Esophagus (tissue), 2 donors: ENCODE measurements around the gene CSRNP2. TPM values are rescaled to one million over a fixed set of nuclear protein-coding genes. Genes with fewer than 3 reads are reported as not detected.

ENCODE experiments used
- H3K27ac ChIP-seq, 2 donors: one replicate each; pipeline ENCODE4 v1.5.1; 2013; ENCODE audit warnings: low read depth in 2 of 2, mild to moderate bottlenecking in 2 of 2, inconsistent platforms in 1 of 2, low read length in 1 of 2, moderate library complexity in 1 of 2
- H3K27me3 ChIP-seq, 2 donors: one replicate each; pipeline ENCODE4 v1.6.1; 2013; ENCODE audit warnings: low read length in 2 of 2, control low read depth in 1 of 2, mild to moderate bottlenecking in 1 of 2; ENCODE audit not compliant: insufficient read depth in 2 of 2, control insufficient read depth in 1 of 2
- H3K36me3 ChIP-seq, 2 donors: one replicate each; pipeline ENCODE4 v1.6.1; 2013; ENCODE audit warnings: low read length in 1 of 2; ENCODE audit not compliant: control insufficient read depth in 2 of 2, insufficient read depth in 2 of 2
- H3K4me1 ChIP-seq, 2 donors: one replicate each; pipeline ENCODE4 v1.6.1; 2013; ENCODE audit warnings: low read length in 1 of 2; ENCODE audit not compliant: control insufficient read depth in 2 of 2, insufficient read depth in 2 of 2
- H3K4me3 ChIP-seq, 2 donors: one replicate each; pipeline ENCODE4 v1.5.1; 2013; ENCODE audit warnings: low read length in 2 of 2, mild to moderate bottlenecking in 2 of 2, low read depth in 1 of 2, moderate library complexity in 1 of 2
- H3K9me3 ChIP-seq, 2 donors: one replicate each; pipeline ENCODE4 v1.6.1; 2013; ENCODE audit warnings: mild to moderate bottlenecking in 2 of 2, low read depth in 1 of 2, low read length in 1 of 2, moderate library complexity in 1 of 2; ENCODE audit not compliant: control insufficient read depth in 2 of 2, insufficient read depth in 1 of 2
- WGBS, 2 donors: extraction: QIAGEN DNeasy Blood & Tissue Kit; methylation state at CpG; one replicate each; pipeline ENCODE4 v1.1.7; 2013; 5-methylcytosine and 5-hydroxymethylcytosine counted together
- polyA plus RNA-seq, 2 donors: library from polyadenylated mRNA; stranded (reverse); fragments of 200-250 nt; gene quantifications; one replicate each; pipeline ENCODE4 v1.2.3, GENCODE V29; 2013
- donor health status: healthy with polysubstance abuse.
- donor health status: Bipolar disorder and iron deficiency.

Gene CSRNP2, protein sequence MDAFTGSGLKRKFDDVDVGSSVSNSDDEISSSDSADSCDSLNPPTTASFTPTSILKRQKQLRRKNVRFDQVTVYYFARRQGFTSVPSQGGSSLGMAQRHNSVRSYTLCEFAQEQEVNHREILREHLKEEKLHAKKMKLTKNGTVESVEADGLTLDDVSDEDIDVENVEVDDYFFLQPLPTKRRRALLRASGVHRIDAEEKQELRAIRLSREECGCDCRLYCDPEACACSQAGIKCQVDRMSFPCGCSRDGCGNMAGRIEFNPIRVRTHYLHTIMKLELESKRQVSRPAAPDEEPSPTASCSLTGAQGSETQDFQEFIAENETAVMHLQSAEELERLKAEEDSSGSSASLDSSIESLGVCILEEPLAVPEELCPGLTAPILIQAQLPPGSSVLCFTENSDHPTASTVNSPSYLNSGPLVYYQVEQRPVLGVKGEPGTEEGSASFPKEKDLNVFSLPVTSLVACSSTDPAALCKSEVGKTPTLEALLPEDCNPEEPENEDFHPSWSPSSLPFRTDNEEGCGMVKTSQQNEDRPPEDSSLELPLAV
- 1 to 10 TPM; 4.8 to 7.3 TPM for polyA plus RNA-seq

- H3K9me3 ChIP-seq: no peaks in the 10 kb centered on the region
- no peaks in the 10 kb centered on the region for H3K27me3 ChIP-seq
- 0 to 1% methylated on average over 56 to 74 of the region's 74 CpGs for WGBS, 2 donors
Measured at GRCh38 chr12:51083126-51083833, at the start of gene CSRNP2. Gene CSRNP2, minus strand, starts transcription at chr12:51083596. Its CDS starts 7,035 bp downstream, at chr12:51076561.

GRCh38 chr12:51132693-51133092 lies 49.3 kb upstream of the CSRNP2 start:
- H3K36me3 ChIP-seq: no peaks in the 10 kb centered on the region
- H3K4me1 ChIP-seq: no peaks in the 10 kb centered on the region
- no peak overlapping the region for H3K27ac ChIP-seq
- H3K4me3 ChIP-seq: no peak overlapping the region
- no peaks in the 10 kb centered on the region for H3K9me3 ChIP-seq
- H3K27me3 ChIP-seq: no peaks in the 10 kb centered on the region
- WGBS, 2 donors: 84 to 85% methylated on average over 5 of the region's 5 CpGs

More at GRCh38 chr12:51083126-51083833, at the start of gene CSRNP2:
- Histone ChIP-seq H3K27ac (peak within 1 kb of the TSS; percentile 88 to 95), H3K4me1 (no peaks in the 10 kb centered on the region), H3K36me3 (no peaks in the 10 kb centered on the region), H3K4me3 (peak within 1 kb of the TSS; percentile 92 to 96)

DNA sequence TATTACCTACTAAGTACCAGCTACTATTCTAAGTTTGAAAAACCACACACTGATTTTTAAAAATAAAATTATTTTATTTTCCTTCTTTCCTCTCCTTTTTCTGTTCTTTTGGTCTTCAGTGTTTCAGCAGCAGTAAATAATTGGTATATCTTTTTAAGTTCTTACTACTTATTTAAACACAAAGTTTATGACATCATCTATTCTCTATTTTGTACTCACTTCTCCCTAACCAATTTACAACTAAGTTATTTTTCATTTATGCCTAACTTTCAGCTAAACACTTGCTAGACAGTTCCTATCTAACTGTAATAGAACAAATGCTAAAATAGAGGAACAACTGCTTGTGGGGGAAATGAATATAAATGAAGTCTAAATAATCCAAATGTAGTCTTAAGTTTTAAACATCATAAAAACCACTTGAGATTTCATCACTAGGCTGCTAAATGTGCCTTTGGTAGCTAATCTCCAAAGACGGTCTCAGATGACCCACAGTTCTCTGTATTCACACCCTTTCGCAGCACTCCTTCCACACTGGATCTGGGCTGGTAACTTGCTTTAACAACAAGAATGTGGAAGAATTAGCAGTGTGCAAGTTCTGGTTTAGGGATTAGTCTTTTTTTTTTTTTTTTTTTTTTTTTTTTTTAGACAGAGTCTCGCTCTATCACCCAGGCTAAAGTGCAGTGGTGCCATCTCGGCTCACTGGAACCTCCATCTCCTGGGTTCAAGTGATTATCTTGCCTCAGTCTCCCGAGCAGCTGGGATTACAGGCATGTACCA lies 48.5 kb upstream of the CSRNP2 start:
- WGBS, 2 donors: 87% methylated on average over 5 of the region's 5 CpGs
- no peak overlapping the region for H3K4me3 ChIP-seq
- H3K27me3 ChIP-seq: no peaks in the 10 kb centered on the region
- no peaks in the 10 kb centered on the region for H3K4me1 ChIP-seq
- H3K36me3 ChIP-seq: no peaks in the 10 kb centered on the region
- H3K9me3 ChIP-seq: no peaks in the 10 kb centered on the region
- H3K27ac ChIP-seq: no peak overlapping the region

GRCh38 chr12:51128919-51129318 lies 45.5 kb upstream of the CSRNP2 start:
- WGBS, 2 donors: 79 to 80% methylated on average over 3 of the region's 3 CpGs
- H3K27me3 ChIP-seq: no peaks in the 10 kb centered on the region
- H3K4me1 ChIP-seq: no peaks in the 10 kb centered on the region
- no peak overlapping the region for H3K27ac ChIP-seq
- no peak overlapping the region for H3K4me3 ChIP-seq
- H3K36me3 ChIP-seq: peaks cover 0 to 6% of the 10 kb centered on the region in 2 donors
- H3K9me3 ChIP-seq: no peaks in the 10 kb centered on the region

DNA sequence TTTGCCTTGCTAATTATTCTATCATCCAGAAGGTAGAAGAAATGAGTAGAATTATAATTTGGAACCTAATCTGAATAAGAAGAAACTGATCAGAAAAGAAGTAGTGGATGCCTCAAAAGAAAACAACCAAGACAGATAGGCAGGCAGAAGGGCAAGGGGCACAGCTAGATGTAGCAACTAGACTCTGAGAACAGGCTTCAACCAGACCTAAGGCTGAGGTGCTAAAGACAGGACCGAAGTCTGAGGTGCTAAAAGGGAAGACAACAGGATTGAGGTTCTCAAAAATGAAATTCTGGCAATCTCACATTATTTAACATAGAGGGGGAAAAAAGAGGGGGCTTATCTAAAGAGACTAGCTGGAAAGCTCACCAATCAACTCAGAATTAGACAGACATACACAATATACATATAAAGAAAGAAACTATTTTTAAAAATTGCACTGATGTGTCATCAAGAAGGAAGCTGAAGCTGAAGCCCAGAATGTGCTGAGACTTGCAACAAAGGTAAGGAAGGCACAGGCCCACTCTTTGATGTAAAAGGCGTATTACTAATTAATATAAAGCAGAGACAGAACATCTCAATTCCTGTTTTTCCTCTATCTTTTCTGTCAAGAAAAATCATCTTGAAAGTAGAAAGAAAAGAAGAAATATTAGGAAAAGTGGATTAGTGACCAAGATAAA lies 43.8 kb upstream of the CSRNP2 start:
- H3K27ac ChIP-seq: no peak overlapping the region

DNA sequence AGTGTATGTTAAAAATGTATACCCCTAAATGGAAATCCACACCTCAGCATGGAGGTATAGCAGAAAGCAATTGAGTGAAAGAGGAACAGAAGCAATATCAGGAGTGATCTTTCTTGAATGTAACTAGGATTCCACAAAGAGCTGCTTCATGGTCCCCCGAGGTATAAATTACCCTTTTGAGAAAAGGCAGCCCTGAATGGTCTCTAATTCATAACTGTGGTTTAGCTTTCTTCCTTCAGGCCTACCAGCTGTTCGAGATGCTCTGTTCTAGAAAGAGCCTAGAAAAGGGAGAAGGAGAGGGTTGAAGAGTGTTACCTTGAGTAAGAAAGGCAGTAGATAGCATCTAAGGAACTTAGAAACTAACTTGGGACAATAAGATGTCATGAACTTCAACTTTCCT lies 42.9 kb upstream of the CSRNP2 start:
- no peak overlapping the region for H3K27ac ChIP-seq
- no peak overlapping the region for H3K4me3 ChIP-seq
- H3K4me1 ChIP-seq: no peaks in the 10 kb centered on the region
- H3K36me3 ChIP-seq: peaks cover 0 to 6% of the 10 kb centered on the region in 2 donors
- 89 to 91% methylated on average over 2 of the region's 2 CpGs for WGBS, 2 donors
- H3K27me3 ChIP-seq: no peaks in the 10 kb centered on the region
- no peaks in the 10 kb centered on the region for H3K9me3 ChIP-seq

More for the DNA sequence above, 43.8 kb upstream of the CSRNP2 start:
- Histone ChIP-seq H3K4me3 (no peak overlapping the region), H3K27me3 (no peaks in the 10 kb centered on the region), H3K36me3 (peaks cover 0 to 6% of the 10 kb centered on the region in 2 donors), H3K4me1 (no peaks in the 10 kb centered on the region), H3K9me3 (no peaks in the 10 kb centered on the region)
- WGBS, 2 donors: 64 to 73% methylated on average over 2 of the region's 2 CpGs

DNA sequence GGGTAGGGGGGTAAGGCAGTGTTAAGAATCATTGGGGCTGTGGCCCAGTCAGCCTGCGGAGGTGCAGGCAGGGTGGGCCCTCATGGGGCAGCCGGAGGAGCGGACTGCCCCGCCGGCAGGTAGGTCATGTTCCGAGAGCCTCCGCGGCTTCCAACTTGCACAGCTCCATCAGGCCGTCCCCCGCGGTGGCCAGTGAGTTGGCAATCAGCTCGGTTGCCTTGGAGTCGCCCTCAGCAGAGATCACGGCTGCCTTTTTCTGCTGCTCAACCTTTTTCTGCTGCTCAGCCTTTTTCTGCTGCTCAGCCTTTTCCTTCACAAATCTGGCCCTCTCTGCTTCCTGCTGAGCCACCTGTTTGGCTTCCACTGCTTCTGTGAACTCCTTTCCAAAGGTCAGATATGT lies 41.1 kb upstream of the CSRNP2 start:
- Histone ChIP-seq H3K4me3 (no peak overlapping the region), H3K9me3 (no peaks in the 10 kb centered on the region), H3K27ac (no peak overlapping the region), H3K36me3 (peaks cover 0 to 6% of the 10 kb centered on the region in 2 donors), H3K27me3 (no peaks in the 10 kb centered on the region), H3K4me1 (no peaks in the 10 kb centered on the region)
- WGBS, 2 donors: 95 to 97% methylated on average over 13 to 14 of the region's 14 CpGs

DNA sequence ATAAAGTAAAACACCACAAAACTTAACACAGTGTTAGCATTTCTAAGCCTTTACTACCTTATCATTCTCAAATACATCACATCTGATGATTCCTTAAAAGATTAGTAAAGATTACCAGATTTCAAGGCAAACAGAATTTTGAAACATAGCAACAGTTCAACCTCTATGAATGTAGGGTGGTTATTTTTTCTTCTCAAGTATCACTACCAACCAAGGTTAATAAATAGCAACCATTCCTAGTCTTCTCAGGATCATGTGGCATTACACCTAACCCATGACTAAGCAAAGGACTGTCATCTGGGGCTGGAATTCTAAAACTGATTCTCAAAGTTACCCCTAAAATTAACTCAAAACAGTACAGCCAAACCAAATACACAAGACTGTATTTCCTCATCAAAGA lies 39.4 kb upstream of the CSRNP2 start:
- Histone ChIP-seq H3K36me3 (peaks cover 0 to 6% of the 10 kb centered on the region in 2 donors), H3K4me3 (no peak overlapping the region), H3K27ac (no peak overlapping the region), H3K27me3 (no peaks in the 10 kb centered on the region), H3K9me3 (no peaks in the 10 kb centered on the region), H3K4me1 (no peaks in the 10 kb centered on the region)

- Histone ChIP-seq H3K4me1 (no peaks in the 10 kb centered on the region), H3K27ac (no peak overlapping the region), H3K9me3 (no peaks in the 10 kb centered on the region), H3K27me3 (no peaks in the 10 kb centered on the region), H3K4me3 (no peak overlapping the region), H3K36me3 (peaks cover 0 to 2% of the 10 kb centered on the region in 2 donors)
- 76% methylated on average over 3 of the region's 3 CpGs for WGBS, 2 donors
Measured at GRCh38 chr12:51118706-51119105, 35.3 kb upstream of the CSRNP2 start.
